GM08714 (cell line): ENCODE results near the gene RUNX1.
A peak's percentile ranks its signal among the peaks of the same experiment; 100 is the strongest.
"Not testable (repeated sequence)": the region's sequence is repeated elsewhere in the genome, so short reads cannot be mapped to it uniquely, and the experiment has no call there.

Experiments
- H3K4me3 ChIP-seq: fragments of 200-500 bp; sonication (Bioruptor generic); 2 replicates; pipeline ENCODE4 v1.5.1; 2014; ENCODE audit warnings: mild to moderate bottlenecking, low read length, inconsistent platforms
- ZNF274 ChIP-seq: IDR thresholded peaks from 2 replicates; pipeline ENCODE4 v1.6.1; 2012; ENCODE audit warnings: mild to moderate bottlenecking, low read depth, low read length

The RUNX1 gene

GRCh38 chr21:34977333-34977732, 71.8 kb downstream of the RUNX1 start:
- no peak for TF ChIP-seq ZNF274
- H3K4me3 ChIP-seq, result no peak overlapping the region

DNA sequence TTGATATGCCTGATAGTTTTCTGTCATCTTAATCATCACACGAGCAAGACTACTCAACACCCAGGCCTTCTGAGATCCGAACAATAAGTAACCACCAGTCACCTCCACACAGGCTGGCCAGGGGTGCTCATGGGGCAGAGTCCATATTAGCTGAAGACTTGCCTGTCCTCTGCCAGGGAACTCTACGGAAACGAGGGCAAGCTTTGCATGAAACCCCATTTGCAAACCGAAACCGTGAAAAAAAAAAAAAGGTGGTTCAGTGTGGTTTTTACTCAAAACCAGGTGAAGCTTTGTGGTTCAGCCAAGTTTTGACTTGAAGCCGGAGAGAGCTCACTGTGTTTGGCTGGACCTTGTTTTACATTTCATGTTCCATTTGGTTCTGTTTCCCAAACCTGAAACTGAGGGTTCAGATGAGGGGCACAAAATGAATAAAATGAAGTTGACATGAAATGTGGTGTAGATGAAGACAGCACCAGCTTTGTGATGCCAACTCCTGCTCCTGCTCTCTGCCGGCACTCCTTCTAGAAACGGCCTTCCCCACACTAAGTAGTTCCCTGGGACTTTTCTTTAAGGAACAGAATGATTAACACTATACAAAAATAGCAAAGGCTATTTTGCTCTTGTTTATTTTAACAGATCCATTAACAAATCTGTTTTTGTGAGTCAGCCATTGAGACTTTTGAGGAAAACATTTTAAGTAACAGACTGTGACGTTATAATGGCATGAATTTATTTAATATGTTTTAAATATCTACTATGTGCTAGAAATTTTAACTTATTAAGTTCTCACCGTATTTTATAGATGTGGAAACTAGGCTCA, 74.7 kb downstream of the RUNX1 start:
- no peak for TF ChIP-seq ZNF274
- H3K4me3 ChIP-seq, result peak overlapping the region; percentile 59; the same call in 1 of the 2 replicates

DNA sequence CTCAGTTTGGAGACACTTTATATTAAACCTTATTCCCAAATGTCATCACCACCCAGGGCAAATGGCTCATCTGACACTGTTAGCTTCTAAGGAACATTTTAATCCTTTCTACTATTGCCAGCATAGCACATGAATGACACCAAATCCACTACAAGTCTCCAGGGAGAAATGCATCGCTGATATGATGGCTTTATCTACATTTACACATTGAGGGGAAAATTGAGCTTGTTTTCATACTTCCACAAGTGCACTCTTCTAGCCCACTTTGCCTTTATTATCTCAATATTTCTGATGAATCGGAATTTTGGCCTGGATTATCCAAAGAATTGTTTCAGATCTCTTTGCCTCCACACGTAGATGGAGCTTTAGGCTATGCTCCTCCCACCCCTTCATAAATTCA, 75.4 kb downstream of the RUNX1 start:
- no peak overlapping the region for H3K4me3 ChIP-seq
- TF ChIP-seq ZNF274, result no peak

DNA sequence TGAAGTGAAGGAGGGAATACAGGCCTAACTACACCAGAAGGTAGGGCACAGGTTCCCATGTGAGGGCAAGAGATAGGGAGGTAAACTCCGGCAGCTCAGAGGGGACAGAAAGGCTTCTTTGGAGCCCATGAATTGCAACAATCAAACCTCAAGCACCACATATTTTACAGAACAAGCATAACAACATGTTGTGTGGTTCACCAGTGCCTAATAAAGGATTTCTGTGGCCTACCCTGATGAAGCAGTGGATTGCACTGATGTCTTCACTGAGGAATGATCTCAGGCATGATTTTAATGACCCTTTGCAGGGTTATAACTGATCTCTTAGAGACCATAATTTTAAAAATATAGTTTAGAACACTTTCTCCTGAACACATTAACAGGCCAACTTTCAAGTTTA, 77.4 kb downstream of the RUNX1 start:
- no peak overlapping the region for H3K4me3 ChIP-seq
- no peak for TF ChIP-seq ZNF274

- no peak for TF ChIP-seq ZNF274
- H3K4me3 ChIP-seq, result no peak overlapping the region
Measured at GRCh38 chr21:34970566-34970965, 78.5 kb downstream of the RUNX1 start.

GRCh38 chr21:34970167-34970500, 79.0 kb downstream of the RUNX1 start:
- H3K4me3 ChIP-seq, result no peak overlapping the region
- TF ChIP-seq ZNF274, result no peak

DNA sequence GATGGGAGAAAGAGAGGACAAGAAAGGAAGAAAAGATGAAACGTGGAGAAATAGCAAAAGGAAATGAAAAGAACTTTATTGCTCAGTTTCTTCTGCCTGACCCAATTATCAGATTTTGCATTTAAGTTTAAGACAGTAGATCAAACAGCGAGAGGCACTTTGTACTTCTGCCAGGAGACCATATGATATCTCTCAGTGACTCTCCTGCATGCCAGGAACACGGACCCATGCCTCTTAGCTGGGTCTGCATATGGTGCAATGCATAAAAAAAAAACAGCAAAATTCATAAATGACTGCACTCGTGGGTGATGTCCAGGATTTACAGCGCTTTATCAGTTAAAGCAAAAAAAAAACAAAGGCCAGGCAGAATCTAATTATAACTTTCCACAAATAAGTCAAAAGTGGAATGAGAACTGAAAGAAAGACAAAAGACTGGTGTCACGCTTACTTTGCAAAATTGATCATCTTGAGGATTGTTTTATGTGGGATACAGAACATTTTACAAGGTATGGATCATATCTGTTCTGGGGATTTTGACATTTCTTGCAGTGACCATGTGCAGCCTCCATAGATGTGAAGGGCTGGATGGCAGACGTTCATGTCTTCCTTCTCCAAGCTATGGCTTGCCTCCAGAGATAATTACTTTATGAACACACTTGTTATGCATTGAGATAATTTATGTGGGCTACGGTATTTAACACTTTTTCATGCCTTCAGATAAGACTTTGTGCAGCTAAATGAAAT, 79.5 kb downstream of the RUNX1 start:
- TF ChIP-seq ZNF274, result no peak
- no peak overlapping the region for H3K4me3 ChIP-seq

GRCh38 chr21:34968414-34969333, 80.4 kb downstream of the RUNX1 start:
- no peak for TF ChIP-seq ZNF274
- no peak overlapping the region for H3K4me3 ChIP-seq

DNA sequence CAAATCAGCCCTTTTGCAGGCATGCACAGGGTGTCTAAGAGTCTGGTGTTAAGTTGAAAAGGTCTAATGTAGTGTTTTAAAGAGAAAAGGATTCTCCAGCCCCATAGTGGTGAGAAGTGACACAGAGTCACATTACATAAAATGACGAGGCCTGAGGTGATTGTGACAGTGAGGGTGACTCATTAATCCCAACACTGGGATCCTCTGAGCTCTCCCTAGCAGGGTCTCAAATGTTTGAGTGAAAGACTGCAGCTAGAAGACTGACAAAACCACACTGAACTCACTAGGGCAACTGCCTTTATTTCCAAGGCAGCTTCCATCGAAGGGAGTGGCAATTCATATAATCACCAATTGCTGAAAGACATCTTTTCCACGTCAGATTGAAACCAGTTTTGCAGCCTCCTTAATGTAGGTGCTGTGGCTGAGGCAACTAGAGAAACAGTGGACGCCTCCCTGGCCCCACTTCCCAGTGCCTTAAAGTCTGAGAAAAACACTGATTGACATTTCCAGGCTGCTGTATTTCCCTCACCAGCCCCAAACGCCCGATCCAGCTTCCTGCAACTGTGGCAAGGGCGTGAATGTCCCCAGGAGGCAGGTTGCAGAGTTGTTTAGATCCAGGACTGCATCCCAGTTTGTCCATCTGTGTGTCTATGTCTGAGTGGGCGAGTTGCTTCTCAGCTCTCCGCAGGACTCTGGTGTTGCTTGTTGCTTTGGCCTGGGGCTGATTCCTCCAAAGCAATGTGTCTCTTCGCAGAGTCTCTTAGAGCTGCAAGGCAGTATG, 81.4 kb downstream of the RUNX1 start:
- no peak for TF ChIP-seq ZNF274
- H3K4me3 ChIP-seq, result no peak overlapping the region

- H3K4me3 ChIP-seq, result not testable (repeated sequence)
Measured at GRCh38 chr21:34966881-34967280, 82.2 kb downstream of the RUNX1 start.

- H3K4me3 ChIP-seq, result no peak overlapping the region
- TF ChIP-seq ZNF274, result no peak
Measured at GRCh38 chr21:34965200-34966174, 83.6 kb downstream of the RUNX1 start.

DNA sequence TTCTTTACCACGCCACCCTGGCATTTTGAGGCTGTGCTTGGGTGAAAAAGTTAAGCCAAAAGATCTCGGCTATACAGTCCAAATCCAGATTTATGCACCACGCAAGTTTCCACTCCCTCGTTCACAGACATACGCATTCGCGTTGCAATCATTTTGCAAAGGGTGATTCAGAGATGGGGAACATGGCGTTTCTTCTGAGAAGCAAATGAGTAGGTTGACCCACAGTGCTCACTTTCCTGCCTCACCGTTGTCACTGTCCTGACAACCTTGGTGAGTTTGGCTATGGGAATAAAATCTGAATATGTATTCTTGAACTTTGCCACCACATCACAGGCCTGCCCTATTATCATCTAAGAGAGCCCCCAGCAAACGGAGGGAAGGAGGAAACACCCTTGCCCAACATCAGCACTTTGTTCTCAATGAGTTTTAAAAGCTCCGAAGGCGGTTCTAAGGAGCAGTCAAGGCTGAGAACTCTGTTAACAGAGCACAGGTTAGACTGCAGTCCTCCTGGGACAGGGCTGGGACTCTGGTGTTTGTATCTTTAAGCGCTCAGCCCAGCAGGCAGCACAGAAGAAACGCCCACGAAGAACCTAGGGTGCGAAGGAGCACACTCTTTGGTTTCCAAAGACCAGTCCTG, 86.4 kb downstream of the RUNX1 start:
- no peak for TF ChIP-seq ZNF274
- H3K4me3 ChIP-seq, result no peak overlapping the region
